DMS153 treated with DMSO at 0.1 percent for 48 hours (cell line): ENCODE results near the gene HIRA.
A peak's percentile ranks its signal among the peaks of the same experiment; 100 is the strongest.

ENCODE experiments used
- DNase-seq: peaks from one replicate; lab custom pipeline; 2025; ENCODE audit not compliant: unreplicated experiment; lab: John Stamatoyannopoulos, UW

HIRA gene

DNA sequence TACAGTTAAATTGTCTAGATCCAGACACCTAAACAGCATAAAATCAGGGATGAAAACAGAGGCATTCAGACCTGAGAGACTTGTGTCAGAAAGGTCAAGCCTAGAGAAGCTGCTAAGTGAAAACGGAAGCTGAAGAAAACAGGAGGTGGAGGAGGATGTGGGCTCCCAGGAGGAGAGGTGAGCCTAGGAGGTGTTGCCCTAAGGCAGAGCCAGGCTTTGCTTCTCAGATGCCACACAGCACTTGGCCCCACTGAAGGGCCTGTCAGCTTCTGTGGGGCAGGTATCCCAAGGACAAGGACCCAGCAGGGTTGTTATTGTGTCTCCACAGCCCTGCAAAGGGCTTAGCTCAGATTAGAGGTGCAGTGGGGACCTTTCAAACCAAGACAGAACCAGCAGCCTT is 33.0 kb upstream of the HIRA start:
- DNase-seq = no peak

GRCh38 chr22:19463491-19464469 is 32.2 kb upstream of the HIRA start:
- no peak for DNase-seq

- no peak for DNase-seq
These were observed 31.5 kb upstream of the HIRA start for GRCh38 chr22:19463008-19463407.

- DNase-seq = no peak
These were observed 30.0 kb upstream of the HIRA start for GRCh38 chr22:19461506-19461905.

- no peak for DNase-seq
These were observed 28.5 kb upstream of the HIRA start for GRCh38 chr22:19460036-19460435.

DNA sequence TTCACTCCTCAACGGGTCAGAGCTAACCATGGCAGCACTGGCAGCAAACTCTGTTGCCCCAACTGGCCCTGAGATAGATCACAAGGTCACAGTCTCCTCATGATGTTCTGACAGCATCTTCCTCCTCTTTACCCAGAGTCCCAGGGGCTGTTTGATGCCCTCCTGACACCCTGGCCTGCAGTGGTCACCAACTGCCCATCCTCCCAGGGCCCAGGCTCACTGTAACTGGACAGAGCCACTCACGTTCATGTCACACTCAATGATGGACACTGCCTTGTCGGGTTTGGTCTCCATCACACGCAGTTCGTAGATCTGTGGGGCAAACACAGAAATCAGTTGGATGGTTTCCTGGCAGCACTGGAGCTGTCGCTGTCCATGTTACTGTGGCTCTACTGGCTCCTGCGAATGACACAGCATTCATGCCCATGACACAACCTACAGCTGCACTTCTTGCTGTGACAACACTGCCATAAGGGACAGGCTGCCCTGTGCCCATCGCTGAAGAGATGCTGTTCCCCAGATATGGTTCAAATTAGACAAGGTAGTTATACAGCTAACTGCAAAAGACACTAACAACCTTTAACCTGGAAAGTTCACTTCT is 26.4 kb upstream of the HIRA start:
- DNase-seq = no peak

GRCh38 chr22:19456541-19456940 is 25.0 kb upstream of the HIRA start:
- no peak for DNase-seq

GRCh38 chr22:19455585-19456370 is 24.2 kb upstream of the HIRA start:
- no peak for DNase-seq

DNA sequence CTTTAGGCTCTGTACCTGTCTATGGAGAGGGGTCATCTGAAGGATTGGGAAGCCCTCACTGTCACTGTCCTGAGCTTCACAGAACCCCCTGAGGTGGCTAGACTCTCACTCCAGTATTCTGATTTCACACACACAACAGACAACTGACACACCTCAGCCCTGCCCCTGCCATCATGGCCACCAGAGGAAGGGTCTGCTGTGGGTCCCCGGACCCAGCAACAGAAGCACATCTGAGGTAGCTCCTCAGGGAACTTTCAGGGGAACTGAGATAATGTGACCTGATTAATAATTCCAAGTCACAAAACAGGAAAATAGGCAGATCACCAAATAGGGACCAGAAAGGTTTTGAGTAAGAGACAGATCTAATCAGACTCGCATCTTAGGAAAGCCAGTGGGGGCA is 23.5 kb upstream of the HIRA start:
- no peak for DNase-seq

- DNase-seq = no peak
These were observed 22.6 kb upstream of the HIRA start for GRCh38 chr22:19454156-19454555.

DNA sequence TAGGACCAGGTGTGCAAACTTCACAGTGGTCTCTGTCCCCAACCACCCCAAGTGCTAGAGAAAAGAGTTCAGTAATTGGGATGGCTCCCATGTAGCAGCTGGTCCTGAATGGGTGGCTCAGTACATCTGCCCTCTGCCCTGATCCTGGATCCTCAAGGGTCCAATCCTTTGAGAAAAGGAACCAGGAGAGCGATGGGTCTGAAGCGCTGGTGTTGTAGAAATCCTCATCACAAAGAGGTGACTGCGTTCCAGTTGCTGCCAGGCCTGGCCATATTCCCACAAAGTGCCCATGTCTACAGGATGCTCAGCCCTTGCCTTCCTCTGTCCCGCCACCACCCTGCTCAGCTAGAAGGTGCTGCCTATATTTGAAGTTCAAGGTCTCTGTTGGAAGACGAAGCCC is 22.2 kb upstream of the HIRA start:
- no peak for DNase-seq

DNA sequence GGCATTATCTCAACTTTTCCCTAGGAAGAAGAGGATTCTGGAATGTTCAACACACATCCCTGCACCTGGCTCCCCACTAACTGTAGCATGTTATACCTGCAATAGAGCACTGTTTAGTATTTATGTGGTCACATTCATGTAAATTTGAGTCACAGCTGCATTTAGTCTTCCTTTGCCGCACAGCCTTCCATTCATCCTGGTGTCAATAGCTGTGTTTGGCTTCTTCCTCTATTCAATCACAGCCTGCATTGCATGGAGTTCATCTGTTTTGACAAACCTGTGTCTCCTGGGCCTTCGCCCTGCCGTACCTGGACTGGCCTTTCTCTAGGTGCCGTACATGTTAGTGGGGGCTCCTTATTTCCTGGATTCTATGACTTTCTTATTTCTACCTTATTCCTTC is 20.0 kb upstream of the HIRA start:
- no peak for DNase-seq

GRCh38 chr22:19450363-19451175 is 19.0 kb upstream of the HIRA start:
- DNase-seq = no peak

GRCh38 chr22:19449422-19449767 is 17.9 kb upstream of the HIRA start:
- no peak for DNase-seq

- DNase-seq = no peak
These were observed 17.3 kb upstream of the HIRA start for GRCh38 chr22:19448739-19449421.

DNA sequence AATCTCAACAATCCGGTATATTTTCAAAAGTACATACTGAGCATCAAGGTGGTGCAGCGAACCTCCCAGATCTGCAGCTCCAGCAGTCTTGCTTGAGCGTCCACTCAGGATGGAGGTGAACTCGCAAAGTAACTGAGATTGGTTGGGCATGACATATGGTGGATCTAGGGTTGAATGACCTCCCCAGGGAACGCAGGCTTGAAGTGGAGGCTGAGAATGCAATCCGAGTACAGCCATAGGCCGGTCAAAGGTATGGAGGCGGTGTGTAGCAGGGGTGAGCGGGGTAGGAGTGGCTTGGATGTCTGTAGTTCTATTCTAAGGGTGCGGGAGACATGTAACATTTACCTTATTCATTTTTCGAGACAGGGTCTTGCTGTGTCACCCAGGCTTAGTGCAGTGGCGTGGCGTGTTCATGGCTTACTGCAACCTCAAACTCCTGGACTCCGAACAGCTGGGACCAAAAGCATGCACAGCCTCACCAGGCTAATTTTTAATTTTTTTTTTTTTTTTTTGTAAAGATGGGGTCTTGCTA is 16.6 kb upstream of the HIRA start:
- peak; percentile 68 for DNase-seq

DNA sequence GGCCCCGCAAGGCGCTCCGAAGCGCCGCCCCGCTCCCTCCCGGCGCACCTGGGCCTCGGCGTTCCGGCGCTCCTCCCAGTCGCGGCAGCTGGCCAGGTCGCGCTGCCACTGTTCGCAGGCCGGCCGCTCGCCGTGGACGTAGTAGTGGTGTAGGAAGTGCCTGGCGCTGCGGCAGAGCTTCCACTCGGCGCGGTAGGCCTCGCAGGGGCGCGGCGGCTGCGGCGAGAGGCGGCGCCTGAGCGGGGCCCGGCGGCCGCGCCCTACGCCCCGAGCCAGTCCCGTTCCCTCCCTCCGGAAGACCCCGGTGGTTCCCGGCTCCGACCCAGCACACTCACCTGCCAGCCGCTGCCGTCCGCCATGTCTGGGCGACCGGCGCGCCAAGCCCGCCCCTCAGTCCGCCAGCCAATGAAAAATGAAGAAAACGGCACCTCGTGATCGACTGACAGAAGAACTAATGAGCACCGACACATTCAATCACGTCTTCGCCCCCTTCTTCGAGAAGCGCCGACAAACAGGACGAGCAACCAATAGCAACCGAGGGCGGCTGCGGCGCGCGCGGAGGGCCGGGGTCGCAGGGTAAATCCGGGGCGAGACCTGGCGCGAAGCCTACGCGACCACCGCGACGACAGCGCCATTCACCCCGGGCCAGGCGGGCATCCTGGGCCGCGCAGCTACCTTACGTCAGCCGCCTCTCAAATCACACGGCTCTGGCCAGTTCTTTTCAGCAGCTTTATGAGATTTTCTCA is 16.0 kb upstream of the HIRA start, which contains the start of gene C22orf39:
TSS of gene C22orf39 (minus strand) at position 382 of the 746 bp plus-strand sequence. CDS start at position 359, 23 bp downstream.
- DNase-seq = peak; percentile 90

- DNase-seq = peak; percentile 60
These were observed 15.2 kb upstream of the HIRA start for GRCh38 chr22:19446603-19447329.
